HG03457 (cell line): ENCODE results near the gene PARS2.

Experiments
- ATAC-seq: cut with Tn5 transposase; IDR thresholded peaks from one replicate; pipeline ENCODE4 v1.9.1; 2021; ENCODE audit warnings: moderate number of reproducible peaks; ENCODE audit not compliant: unreplicated experiment

Gene PARS2

DNA sequence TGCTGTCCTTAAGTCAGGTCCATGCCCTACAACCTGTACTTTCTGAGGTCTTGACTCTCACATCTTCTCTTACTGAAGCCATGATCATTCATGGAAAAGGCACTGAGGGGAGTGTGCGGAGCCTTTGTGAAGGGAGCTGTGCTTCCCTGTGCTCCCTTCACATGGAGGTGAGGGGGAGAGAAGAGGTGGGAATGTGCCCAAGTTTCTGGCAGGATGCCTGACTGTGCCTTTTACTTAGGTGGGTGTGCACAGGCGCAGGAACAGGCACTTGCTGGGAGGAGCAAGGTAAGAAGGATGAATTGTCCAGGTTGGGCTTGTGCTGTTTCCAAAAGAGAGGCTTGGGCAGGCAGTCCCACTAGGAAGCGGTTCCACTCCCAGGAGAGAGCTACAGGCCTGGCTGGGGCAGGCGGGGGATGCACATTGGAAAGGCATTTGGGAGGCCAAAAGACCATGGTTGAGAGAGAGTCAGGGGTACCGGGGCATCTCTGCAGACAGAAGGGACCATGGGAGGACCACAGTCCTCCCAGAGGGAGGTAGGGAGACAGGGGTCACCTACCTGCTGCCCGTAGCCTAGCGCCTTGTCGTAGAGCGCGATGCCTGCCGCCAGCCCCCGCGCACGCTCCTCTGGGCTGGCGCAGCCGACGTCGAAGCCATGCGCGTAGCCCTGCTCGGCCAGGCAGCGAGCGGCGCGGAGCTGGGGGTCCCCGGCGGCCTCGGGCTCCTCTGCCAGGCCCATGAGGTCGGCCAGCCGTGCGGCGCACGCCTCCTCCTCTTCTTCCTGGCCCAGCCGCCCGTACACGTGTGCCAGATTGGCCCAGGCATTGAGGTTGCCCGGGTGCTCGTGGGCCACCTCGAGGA is 35.9 kb upstream of the PARS2 start:
- ATAC-seq: no peak

- ATAC-seq: no peak
Observed at GRCh38 chr1:54798769-54799641, 34.7 kb upstream of the PARS2 start.

GRCh38 chr1:54798206-54798605 is 33.9 kb upstream of the PARS2 start:
- ATAC-seq: no peak

GRCh38 chr1:54796902-54797301 is 32.6 kb upstream of the PARS2 start:
- no peak for ATAC-seq

DNA sequence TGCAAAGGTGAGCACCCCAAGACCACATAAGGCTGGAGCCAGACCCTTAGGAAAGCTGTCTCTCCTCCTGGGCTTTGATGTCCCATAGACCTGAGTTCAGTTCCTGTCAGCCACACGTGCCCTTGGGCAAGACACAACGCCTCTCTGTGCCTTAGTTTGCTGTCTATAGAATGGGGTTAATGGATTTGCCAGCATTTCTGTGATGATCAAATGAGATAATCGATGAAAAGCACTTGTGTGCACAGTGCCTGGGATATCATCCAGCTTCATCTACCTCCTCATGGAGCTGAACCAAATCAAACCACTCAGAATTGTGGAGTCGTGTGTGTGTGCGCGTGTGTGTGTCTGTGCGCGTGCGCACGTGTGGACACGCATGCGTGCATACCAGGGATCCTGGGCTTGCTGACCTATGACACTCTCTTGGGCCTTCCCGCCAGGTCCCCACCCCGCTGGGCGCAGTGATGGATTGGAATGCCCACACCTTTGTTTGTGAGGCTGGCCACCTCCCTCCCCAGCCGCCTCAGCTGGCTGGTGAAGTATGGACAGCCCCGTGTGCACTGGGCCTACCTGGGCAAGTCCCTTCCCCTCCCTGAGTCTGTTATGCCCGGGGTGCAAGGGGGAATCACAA is 31.6 kb upstream of the PARS2 start:
- no peak for ATAC-seq

DNA sequence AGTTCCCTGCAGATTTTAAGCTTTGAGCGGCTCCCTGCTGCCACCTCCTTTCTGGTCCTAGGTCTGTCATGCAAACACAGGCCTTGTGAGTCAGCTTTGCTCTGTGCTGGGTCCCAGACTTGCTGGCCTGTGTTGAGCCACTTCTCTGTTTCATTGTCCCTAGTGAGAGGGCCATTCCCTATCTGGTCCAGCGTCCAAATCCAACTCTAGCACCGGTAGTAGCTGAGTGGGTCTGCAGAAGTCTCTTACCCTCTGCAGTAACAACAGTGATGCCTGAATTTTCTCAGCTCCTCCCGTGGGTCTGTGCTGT is 31.0 kb upstream of the PARS2 start:
- ATAC-seq: no peak

DNA sequence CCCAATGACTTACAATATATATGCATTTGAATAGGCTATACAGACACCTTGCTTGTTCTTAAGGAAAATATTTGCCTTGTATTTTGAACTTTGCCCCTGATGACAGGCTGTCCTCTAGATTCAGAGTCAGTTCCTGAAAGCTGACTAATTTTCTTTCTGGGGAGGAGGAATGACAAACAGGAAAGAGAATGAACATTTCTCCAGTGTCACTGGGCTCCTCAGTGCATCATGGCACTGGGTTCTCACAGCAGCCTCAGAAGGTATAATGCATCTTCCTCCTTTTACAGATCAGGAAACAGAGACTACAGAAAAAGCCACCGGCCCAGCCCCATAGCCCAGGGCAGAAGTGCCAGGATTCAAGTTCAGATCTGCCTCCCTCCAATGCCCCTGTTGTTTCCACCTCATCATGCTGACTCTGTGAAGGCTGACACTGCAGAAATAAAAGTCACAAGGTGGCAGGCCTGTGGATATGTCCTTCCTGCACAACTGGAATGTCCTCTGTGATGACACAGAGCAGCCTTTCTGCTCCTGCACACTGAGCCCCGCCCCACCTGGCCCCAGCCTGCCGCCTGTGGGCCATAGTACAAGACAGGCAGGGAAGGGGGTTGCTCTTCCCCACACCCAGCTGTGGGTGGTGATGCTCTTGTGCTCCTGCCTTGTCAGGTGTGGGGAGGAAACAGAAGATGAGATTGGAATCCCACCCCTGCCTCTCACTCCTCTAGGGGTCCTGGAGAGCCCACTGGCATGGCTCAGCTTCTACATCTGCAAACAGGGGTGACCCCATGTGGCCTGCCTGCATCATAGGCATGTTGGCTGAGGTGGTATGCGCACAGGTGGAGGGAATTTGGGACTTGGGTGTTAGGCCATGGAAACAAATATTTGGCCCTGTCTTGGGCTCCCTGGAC is 30.4 kb upstream of the PARS2 start:
- ATAC-seq: no peak

GRCh38 chr1:54792686-54793282 is 28.5 kb upstream of the PARS2 start:
- no peak for ATAC-seq

DNA sequence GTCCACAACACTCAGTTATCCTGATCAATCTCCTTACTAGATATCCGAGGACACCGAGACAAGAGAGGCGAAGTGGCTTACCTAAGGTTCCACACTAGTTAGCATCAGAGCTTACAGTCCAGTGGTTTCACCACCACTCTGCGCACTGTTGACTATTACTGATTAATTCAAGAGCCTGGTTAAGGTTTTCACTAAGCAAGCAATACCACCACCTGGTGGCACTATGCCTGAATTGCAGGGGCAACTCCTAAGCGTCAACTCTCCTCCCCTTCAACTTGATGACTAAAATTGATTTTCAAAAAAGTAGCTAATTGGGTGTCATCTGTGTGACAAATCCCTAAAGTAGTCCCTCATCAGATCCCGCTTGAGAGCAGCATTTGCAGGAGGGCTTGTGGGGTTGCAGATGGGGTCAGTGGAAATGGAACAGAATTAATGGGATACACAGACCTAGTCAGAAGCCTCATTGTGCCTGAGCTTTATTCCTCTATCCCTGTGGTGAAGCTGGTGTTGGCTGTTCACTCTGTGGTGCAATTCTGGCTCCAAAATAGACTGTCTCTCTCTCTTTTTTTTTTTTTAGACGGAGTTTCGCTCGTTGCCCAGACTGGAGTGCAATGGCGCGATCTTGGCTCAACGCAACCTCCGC is 27.7 kb upstream of the PARS2 start:
- no peak for ATAC-seq

GRCh38 chr1:54788459-54788858 is 24.1 kb upstream of the PARS2 start:
- ATAC-seq: no peak

- ATAC-seq: no peak
Observed at GRCh38 chr1:54787604-54788003, 23.3 kb upstream of the PARS2 start.

GRCh38 chr1:54786778-54787177 is 22.5 kb upstream of the PARS2 start:
- no peak for ATAC-seq

DNA sequence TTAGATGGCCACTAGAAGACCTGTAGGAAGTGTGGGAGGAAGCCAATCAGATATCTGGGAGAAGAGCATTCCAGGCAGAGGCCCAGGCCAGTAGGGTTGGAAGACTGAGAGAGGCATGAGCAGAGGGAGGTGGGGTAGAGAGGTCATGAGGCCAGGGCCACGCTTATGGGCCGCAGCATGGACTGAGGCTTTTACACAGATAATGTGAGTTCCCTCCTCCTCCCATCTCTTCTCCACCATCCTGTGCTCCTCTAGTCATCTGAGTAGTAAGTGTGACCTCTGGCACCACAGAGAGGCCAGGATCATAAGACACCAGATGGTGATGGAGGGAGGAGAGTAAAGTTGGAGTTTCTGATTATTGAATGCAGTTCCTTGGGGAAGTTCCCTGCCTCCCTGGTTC is 19.7 kb upstream of the PARS2 start:
- ATAC-seq: no peak

- ATAC-seq: no peak
Observed at GRCh38 chr1:54782588-54782987, 18.3 kb upstream of the PARS2 start.

DNA sequence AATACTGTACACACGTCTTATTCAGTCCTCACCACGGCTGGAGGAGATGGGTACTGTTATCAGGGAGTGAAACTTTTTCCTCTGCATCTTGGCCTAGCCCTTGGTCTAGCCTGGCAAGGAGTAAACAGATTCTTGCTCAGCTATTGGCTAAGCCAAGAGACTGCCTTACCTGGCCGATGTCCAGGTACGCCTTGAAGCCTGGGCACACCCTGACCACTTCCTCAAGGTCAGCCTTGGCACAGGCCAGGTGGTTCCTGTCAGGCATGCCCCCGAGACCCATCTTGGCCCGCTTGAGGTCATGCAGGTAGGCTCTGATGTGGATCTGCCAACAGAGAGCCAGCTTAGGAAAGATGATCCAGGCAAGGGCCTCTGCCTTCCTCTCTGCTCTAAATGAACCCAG is 17.8 kb upstream of the PARS2 start:
- no peak for ATAC-seq

DNA sequence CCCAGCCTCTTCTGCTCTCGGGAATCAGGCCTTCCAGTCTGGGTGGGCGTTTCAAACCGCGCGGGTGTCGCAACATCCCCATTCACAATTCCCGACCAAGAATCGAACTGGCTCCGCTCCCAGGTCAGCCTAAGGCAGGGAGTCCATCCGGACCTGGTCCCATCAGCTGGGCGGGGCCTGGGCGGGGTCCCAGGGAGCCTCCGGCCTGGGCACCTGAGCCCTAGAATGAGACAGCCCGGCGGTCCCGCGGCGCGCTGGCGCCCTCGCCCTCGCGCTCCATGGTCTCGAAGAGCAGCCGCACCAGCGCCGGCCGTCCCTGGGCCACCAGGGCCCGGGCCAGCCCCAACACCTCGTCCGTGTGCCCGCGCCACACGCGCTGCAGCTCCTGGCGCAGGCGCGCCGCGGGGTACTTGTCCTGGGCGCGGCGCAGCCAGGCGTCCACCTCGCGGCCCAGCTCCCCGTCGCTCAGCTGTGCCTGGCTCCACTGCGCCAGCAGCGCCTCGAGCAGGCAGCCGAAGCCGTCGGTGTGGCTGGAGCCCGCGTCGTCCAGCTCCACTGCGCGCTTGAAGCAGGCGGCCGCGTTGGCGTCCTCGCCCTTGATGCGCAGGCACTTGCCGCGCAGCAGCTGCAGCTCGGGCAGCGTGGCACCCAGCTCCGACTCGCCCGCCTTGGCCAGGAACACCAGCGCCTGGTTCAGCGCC is 16.9 kb upstream of the PARS2 start:
- no peak for ATAC-seq

- no peak for ATAC-seq
Observed at GRCh38 chr1:54777431-54777830, 13.1 kb upstream of the PARS2 start.

DNA sequence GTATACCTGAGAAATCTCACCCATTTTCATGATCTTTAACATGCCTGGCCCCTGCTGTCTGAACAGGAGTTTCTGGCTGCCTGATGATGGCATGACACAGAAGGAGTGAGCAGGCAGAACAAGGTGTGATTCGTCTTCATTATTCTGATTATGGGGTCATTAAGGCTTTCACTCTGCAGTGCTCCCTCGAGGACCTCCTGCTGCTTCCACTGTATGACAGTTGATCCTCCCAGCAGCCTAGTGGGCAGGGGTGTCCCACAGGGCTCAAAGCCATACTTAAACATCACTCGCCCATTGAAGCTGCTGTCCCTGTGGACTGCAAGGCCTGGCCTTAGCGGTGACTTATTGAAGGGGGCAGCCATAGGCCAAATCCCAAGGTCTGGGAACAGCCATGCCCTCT is 12.7 kb upstream of the PARS2 start:
- no peak for ATAC-seq
